DMS79 (cell line): Measurements from ENCODE around the gene DSCAM.
A peak's percentile ranks its signal among the peaks of the same experiment; 100 is the strongest.

Experiments
- DNase-seq: peaks from one replicate; lab custom pipeline; 2025; lab: John Stamatoyannopoulos, UW

The DSCAM gene

GRCh38 chr21:40615505-40616376 lies 231.2 kb downstream of the DSCAM start:
- DNase-seq: peak; percentile 64

GRCh38 chr21:40613546-40614030 lies 233.4 kb downstream of the DSCAM start:
- DNase-seq: peak; percentile 58

GRCh38 chr21:40610345-40610744 lies 236.6 kb downstream of the DSCAM start:
- no peak for DNase-seq

- no peak for DNase-seq
Measured at GRCh38 chr21:40606341-40606740, 240.6 kb downstream of the DSCAM start.

GRCh38 chr21:40605094-40605493 lies 241.9 kb downstream of the DSCAM start:
- no peak for DNase-seq

GRCh38 chr21:40603774-40604173 lies 243.2 kb downstream of the DSCAM start:
- DNase-seq: no peak

- no peak for DNase-seq
Measured at GRCh38 chr21:40602080-40602479, 244.9 kb downstream of the DSCAM start.

GRCh38 chr21:40595806-40596205 lies 251.2 kb downstream of the DSCAM start:
- DNase-seq: no peak

- no peak for DNase-seq
Measured at GRCh38 chr21:40587736-40588346, 259.1 kb downstream of the DSCAM start.

GRCh38 chr21:40586575-40586974 lies 260.4 kb downstream of the DSCAM start:
- no peak for DNase-seq

GRCh38 chr21:40577285-40578043 lies 269.5 kb downstream of the DSCAM start:
- DNase-seq: no peak

GRCh38 chr21:40575976-40576375 lies 271.0 kb downstream of the DSCAM start:
- DNase-seq: no peak

GRCh38 chr21:40569357-40569756 lies 277.6 kb downstream of the DSCAM start:
- no peak for DNase-seq

GRCh38 chr21:40568807-40569206 lies 278.2 kb downstream of the DSCAM start:
- no peak for DNase-seq

GRCh38 chr21:40567501-40567900 lies 279.5 kb downstream of the DSCAM start:
- DNase-seq: peak; percentile 17

- DNase-seq: no peak
Measured at GRCh38 chr21:40566486-40566885, 280.5 kb downstream of the DSCAM start.

- DNase-seq: no peak
Measured at GRCh38 chr21:40564318-40564717, 282.6 kb downstream of the DSCAM start.

GRCh38 chr21:40563900-40564299 lies 283.1 kb downstream of the DSCAM start:
- DNase-seq: no peak

GRCh38 chr21:40562242-40563002 lies 284.5 kb downstream of the DSCAM start:
- DNase-seq: no peak

- DNase-seq: no peak
Measured at GRCh38 chr21:40556442-40556968, 290.5 kb downstream of the DSCAM start.

- no peak for DNase-seq
Measured at GRCh38 chr21:40555021-40555528, 291.9 kb downstream of the DSCAM start.
